Middle frontal gyrus (tissue), 1 donor: ENCODE data around the gene PLEKHG4.

ENCODE experiments used
- DNase-seq: peaks from one replicate; pipeline ENCODE4 v3.0.0-alpha.2; 2015; ENCODE audit warnings: low spot score; ENCODE audit errors: extremely low spot score

The PLEKHG4 gene

GRCh38 chr16:67284699-67285646 lies 5.6 kb downstream of the PLEKHG4 start:
- no peak for DNase-seq

- DNase-seq = no peak
Measured at GRCh38 chr16:67286441-67287235, 7.3 kb downstream of the PLEKHG4 start.

- DNase-seq = no peak
Measured at GRCh38 chr16:67287960-67288359, 8.6 kb downstream of the PLEKHG4 start.

GRCh38 chr16:67291461-67291860 lies 12.1 kb downstream of the PLEKHG4 start:
- no peak for DNase-seq

GRCh38 chr16:67294171-67294757 lies 14.9 kb downstream of the PLEKHG4 start:
- DNase-seq = no peak

- DNase-seq = no peak
Measured at GRCh38 chr16:67294938-67295361, 15.6 kb downstream of the PLEKHG4 start.

- DNase-seq = no peak
Measured at GRCh38 chr16:67296420-67296819, 17.1 kb downstream of the PLEKHG4 start.

- DNase-seq = no peak
Measured at GRCh38 chr16:67298277-67298676, 18.9 kb downstream of the PLEKHG4 start.

GRCh38 chr16:67299269-67299668 lies 19.9 kb downstream of the PLEKHG4 start:
- no peak for DNase-seq

GRCh38 chr16:67301080-67301782 lies 21.9 kb downstream of the PLEKHG4 start:
- no peak for DNase-seq

- DNase-seq = no peak
Measured at GRCh38 chr16:67302076-67302475, 22.7 kb downstream of the PLEKHG4 start.

- DNase-seq = no peak
Measured at GRCh38 chr16:67302970-67303369, 23.6 kb downstream of the PLEKHG4 start.

- DNase-seq = no peak
Measured at GRCh38 chr16:67304020-67304419, 24.7 kb downstream of the PLEKHG4 start.

GRCh38 chr16:67305216-67306071 lies 26.1 kb downstream of the PLEKHG4 start:
- DNase-seq = no peak

- no peak for DNase-seq
Measured at GRCh38 chr16:67310561-67310960, 31.2 kb downstream of the PLEKHG4 start.

- DNase-seq = peak; percentile 18
Measured at GRCh38 chr16:67311607-67312488, 32.5 kb downstream of the PLEKHG4 start.

GRCh38 chr16:67312719-67313118 lies 33.4 kb downstream of the PLEKHG4 start:
- DNase-seq = no peak

GRCh38 chr16:67317853-67318252 lies 38.5 kb downstream of the PLEKHG4 start:
- DNase-seq = no peak

- no peak for DNase-seq
Measured at GRCh38 chr16:67326115-67326471, 46.8 kb downstream of the PLEKHG4 start.
